ENCODE data around the gene SHISA8. TPM values are rescaled to one million over a fixed set of nuclear protein-coding genes. Genes with fewer than 3 reads are reported as not detected.
A peak's percentile ranks its signal among the peaks of the same experiment; 100 is the strongest.

The SHISA8 gene
- total and polyA plus RNA-seq, 10 of the 15 experiments (the other 5 are each of a cell fraction or from before 2014, with no cell fraction given): 0.06 to 10.1 (median 0.25) TPM

DNA sequence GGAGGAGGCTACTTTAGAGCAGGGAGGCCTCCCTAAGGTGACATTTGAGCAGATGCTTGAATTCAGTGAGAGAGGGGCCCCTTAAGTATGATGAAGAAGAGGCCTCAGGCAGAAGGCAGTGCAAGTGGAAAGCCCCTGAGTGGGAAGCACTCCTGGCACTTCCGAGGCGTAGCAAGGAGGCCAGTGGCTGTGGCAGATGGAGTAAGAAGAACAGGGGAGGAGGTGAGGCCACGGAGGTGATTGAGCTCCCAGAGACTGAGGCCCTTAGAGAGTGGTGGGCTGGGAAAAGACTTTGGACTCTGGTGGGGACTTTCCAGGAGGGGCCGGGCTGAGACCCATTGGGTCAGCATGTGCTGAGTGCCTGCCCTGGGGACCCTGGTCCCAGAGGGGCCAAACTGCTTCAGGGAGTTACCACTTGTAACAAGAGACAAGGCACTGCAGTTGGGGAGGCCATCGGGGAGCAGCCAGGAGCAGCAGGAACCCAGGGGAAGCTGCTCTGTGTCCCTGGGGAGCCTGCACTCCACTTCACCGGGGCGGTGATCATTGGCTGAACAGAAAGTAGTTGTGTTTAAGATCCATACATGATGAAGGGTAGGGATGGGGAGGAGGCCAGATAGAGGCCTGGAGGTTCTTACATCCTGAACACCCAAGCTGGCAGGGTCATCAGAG lies 34.6 kb upstream of the SHISA8 start (continued):
- TF ChIP-seq SIX5 (IDR thresholded peaks at IDR 0.05; ENCODE audit: low read depth, low read length, severe bottlenecking) (no peak), PAX5 (IDR thresholded peaks at IDR 0.05; ENCODE audit: borderline replicate concordance, low read depth, low read length) (no peak), HDGF (IDR thresholded peaks at IDR 0.05) (peak; percentile 41; the same call in 1 of the 2 replicates), ZZZ3 (IDR thresholded peaks at IDR 0.05; ENCODE audit: control insufficient read depth, insufficient read length, low read depth) (no peak), HDAC2 (IDR thresholded peaks at IDR 0.05) (no peak), LARP7 (IDR thresholded peaks at IDR 0.05) (0 out of 2 replicates have a peak, but pooled peaks have one; percentile 52), CEBPB (IDR thresholded peaks at IDR 0.05; ENCODE audit: borderline replicate concordance in 1 of 2, low read depth in 2 of 2, low read length in 2 of 2) (no peak), KDM1A (IDR thresholded peaks at IDR 0.05; ENCODE audit: borderline replicate concordance) (no peak), NFIC (IDR thresholded peaks at IDR 0.05; ENCODE audit: low read depth, low read length) (0 out of 2 replicates have a peak, but pooled peaks have one; percentile 45), JUND (IDR thresholded peaks at IDR 0.05; ENCODE audit: low read depth, low read length) (no peak), NR2F1 (conservative IDR thresholded peaks at IDR 0.05) (peak; percentile 86), TCF7 (IDR thresholded peaks at IDR 0.05; ENCODE audit: borderline replicate concordance) (no peak), TAF1 (IDR thresholded peaks at IDR 0.05; ENCODE audit: borderline replicate concordance, low read depth, low read length) (no peak), NR2C1 (IDR thresholded peaks at IDR 0.05) (no peak), NR2C2 (IDR thresholded peaks at IDR 0.05; ENCODE audit: borderline replicate concordance, control insufficient read depth, insufficient read length, low read depth) (no peak), GATAD2B (conservative IDR thresholded peaks at IDR 0.05; ENCODE audit: low read depth) (peak; percentile 100), IRF3 (IDR thresholded peaks at IDR 0.05) (no peak), SIN3A (IDR thresholded peaks at IDR 0.05; ENCODE audit: low read depth, low read length) (no peak)
- TF ChIP-seq, protein P1, sequence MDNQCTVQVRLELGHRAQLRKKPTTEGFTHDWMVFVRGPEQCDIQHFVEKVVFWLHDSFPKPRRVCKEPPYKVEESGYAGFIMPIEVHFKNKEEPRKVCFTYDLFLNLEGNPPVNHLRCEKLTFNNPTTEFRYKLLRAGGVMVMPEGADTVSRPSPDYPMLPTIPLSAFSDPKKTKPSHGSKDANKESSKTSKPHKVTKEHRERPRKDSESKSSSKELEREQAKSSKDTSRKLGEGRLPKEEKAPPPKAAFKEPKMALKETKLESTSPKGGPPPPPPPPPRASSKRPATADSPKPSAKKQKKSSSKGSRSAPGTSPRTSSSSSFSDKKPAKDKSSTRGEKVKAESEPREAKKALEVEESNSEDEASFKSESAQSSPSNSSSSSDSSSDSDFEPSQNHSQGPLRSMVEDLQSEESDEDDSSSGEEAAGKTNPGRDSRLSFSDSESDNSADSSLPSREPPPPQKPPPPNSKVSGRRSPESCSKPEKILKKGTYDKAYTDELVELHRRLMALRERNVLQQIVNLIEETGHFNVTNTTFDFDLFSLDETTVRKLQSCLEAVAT (IDR thresholded peaks at IDR 0.05): no peak; the same call in none of the 2 replicates
- TF ChIP-seq, protein P2, sequence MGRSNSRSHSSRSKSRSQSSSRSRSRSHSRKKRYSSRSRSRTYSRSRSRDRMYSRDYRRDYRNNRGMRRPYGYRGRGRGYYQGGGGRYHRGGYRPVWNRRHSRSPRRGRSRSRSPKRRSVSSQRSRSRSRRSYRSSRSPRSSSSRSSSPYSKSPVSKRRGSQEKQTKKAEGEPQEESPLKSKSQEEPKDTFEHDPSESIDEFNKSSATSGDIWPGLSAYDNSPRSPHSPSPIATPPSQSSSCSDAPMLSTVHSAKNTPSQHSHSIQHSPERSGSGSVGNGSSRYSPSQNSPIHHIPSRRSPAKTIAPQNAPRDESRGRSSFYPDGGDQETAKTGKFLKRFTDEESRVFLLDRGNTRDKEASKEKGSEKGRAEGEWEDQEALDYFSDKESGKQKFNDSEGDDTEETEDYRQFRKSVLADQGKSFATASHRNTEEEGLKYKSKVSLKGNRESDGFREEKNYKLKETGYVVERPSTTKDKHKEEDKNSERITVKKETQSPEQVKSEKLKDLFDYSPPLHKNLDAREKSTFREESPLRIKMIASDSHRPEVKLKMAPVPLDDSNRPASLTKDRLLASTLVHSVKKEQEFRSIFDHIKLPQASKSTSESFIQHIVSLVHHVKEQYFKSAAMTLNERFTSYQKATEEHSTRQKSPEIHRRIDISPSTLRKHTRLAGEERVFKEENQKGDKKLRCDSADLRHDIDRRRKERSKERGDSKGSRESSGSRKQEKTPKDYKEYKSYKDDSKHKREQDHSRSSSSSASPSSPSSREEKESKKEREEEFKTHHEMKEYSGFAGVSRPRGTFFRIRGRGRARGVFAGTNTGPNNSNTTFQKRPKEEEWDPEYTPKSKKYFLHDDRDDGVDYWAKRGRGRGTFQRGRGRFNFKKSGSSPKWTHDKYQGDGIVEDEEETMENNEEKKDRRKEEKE (IDR thresholded peaks at IDR 0.05): no peak
- TF ChIP-seq, protein P3, sequence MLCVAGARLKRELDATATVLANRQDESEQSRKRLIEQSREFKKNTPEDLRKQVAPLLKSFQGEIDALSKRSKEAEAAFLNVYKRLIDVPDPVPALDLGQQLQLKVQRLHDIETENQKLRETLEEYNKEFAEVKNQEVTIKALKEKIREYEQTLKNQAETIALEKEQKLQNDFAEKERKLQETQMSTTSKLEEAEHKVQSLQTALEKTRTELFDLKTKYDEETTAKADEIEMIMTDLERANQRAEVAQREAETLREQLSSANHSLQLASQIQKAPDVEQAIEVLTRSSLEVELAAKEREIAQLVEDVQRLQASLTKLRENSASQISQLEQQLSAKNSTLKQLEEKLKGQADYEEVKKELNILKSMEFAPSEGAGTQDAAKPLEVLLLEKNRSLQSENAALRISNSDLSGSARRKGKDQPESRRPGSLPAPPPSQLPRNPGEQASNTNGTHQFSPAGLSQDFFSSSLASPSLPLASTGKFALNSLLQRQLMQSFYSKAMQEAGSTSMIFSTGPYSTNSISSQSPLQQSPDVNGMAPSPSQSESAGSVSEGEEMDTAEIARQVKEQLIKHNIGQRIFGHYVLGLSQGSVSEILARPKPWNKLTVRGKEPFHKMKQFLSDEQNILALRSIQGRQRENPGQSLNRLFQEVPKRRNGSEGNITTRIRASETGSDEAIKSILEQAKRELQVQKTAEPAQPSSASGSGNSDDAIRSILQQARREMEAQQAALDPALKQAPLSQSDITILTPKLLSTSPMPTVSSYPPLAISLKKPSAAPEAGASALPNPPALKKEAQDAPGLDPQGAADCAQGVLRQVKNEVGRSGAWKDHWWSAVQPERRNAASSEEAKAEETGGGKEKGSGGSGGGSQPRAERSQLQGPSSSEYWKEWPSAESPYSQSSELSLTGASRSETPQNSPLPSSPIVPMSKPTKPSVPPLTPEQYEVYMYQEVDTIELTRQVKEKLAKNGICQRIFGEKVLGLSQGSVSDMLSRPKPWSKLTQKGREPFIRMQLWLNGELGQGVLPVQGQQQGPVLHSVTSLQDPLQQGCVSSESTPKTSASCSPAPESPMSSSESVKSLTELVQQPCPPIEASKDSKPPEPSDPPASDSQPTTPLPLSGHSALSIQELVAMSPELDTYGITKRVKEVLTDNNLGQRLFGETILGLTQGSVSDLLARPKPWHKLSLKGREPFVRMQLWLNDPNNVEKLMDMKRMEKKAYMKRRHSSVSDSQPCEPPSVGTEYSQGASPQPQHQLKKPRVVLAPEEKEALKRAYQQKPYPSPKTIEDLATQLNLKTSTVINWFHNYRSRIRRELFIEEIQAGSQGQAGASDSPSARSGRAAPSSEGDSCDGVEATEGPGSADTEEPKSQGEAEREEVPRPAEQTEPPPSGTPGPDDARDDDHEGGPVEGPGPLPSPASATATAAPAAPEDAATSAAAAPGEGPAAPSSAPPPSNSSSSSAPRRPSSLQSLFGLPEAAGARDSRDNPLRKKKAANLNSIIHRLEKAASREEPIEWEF (IDR thresholded peaks at IDR 0.05; ENCODE audit: insufficient replicate concordance, low read depth, low read length): peak; percentile 94
